ENCODE results near the gene ZMYND19. TPM values are rescaled to one million over a fixed set of nuclear protein-coding genes. Genes with fewer than 3 reads are reported as not detected.
"Not testable (repeated sequence)": the region's sequence is repeated elsewhere in the genome, so short reads cannot be mapped to it uniquely, and the experiment has no call there.

Gene ZMYND19
- total RNA-seq, 1 donor = 13.2 TPM

GRCh38 chr9:137564134-137564533 lies 26.2 kb downstream of the ZMYND19 start:
- no peak for DNase-seq (ENCODE audit: low read depth in 2 of 3, low spot score in 2 of 3)

GRCh38 chr9:137558127-137558526 lies 32.2 kb downstream of the ZMYND19 start:
- no peak for DNase-seq (ENCODE audit: low read depth in 2 of 3, low spot score in 2 of 3)

GRCh38 chr9:137556069-137556838 lies 34.1 kb downstream of the ZMYND19 start:
- DNase-seq (ENCODE audit: low read depth in 2 of 3, low spot score in 2 of 3) = no peak

- no peak for DNase-seq (ENCODE audit: low read depth in 2 of 3, low spot score in 2 of 3)
Measured at GRCh38 chr9:137555179-137555578, 35.1 kb downstream of the ZMYND19 start.

- no peak for DNase-seq (ENCODE audit: low read depth in 2 of 3, low spot score in 2 of 3)
Measured at GRCh38 chr9:137554349-137554748, 36.0 kb downstream of the ZMYND19 start.

GRCh38 chr9:137553654-137554053 lies 36.7 kb downstream of the ZMYND19 start:
- DNase-seq (ENCODE audit: low read depth in 2 of 3, low spot score in 2 of 3) = not testable (repeated sequence)

GRCh38 chr9:137552022-137552768 lies 38.1 kb downstream of the ZMYND19 start:
- peak; percentile 24 to 29 (median 29) for DNase-seq (ENCODE audit: low read depth in 2 of 3, low spot score in 2 of 3)

GRCh38 chr9:137551264-137552021 lies 38.9 kb downstream of the ZMYND19 start, which contains the start of gene MRPL41:
MRPL41 (plus strand) TSS chr9:137551879; CDS start chr9:137552082, 203 bp downstream.
- peak; percentile 77 to 90 (median 89) for DNase-seq (ENCODE audit: low read depth in 2 of 3, low spot score in 2 of 3)

- not testable (repeated sequence) for DNase-seq (ENCODE audit: low read depth in 2 of 3, low spot score in 2 of 3)
Measured at GRCh38 chr9:137550958-137551263, 39.4 kb downstream of the ZMYND19 start.

- peak in 2 of 3 donors; percentile 70 to 73 for DNase-seq (ENCODE audit: low read depth in 2 of 3, low spot score in 2 of 3)
Measured at GRCh38 chr9:137550231-137550621, 40.1 kb downstream of the ZMYND19 start, which contains the start of gene PNPLA7. PNPLA7 (minus strand) TSS chr9:137550402; CDS start chr9:137550197, 205 bp downstream.

GRCh38 chr9:137547687-137548543 lies 42.4 kb downstream of the ZMYND19 start:
- no peak for DNase-seq (ENCODE audit: low read depth in 2 of 3, low spot score in 2 of 3)

GRCh38 chr9:137545123-137545522 lies 45.2 kb downstream of the ZMYND19 start:
- no peak for DNase-seq (ENCODE audit: low read depth in 2 of 3, low spot score in 2 of 3)

- no peak for DNase-seq (ENCODE audit: low read depth in 2 of 3, low spot score in 2 of 3)
Measured at GRCh38 chr9:137544176-137544760, 46.0 kb downstream of the ZMYND19 start.

GRCh38 chr9:137543237-137543963 lies 46.9 kb downstream of the ZMYND19 start:
- DNase-seq (ENCODE audit: low read depth in 2 of 3, low spot score in 2 of 3) = no peak

GRCh38 chr9:137542486-137542885 lies 47.8 kb downstream of the ZMYND19 start:
- no peak for DNase-seq (ENCODE audit: low read depth in 2 of 3, low spot score in 2 of 3)

- no peak for DNase-seq (ENCODE audit: low read depth in 2 of 3, low spot score in 2 of 3)
Measured at GRCh38 chr9:137540536-137540935, 49.8 kb downstream of the ZMYND19 start.

- no peak for DNase-seq (ENCODE audit: low read depth in 2 of 3, low spot score in 2 of 3)
Measured at GRCh38 chr9:137538058-137538457, 52.3 kb downstream of the ZMYND19 start.

- DNase-seq (ENCODE audit: low read depth in 2 of 3, low spot score in 2 of 3) = peak in 2 of 3 donors; percentile 43 to 80
Measured at GRCh38 chr9:137536594-137537131, 53.6 kb downstream of the ZMYND19 start.

- DNase-seq (ENCODE audit: low read depth in 2 of 3, low spot score in 2 of 3) = no peak
Measured at GRCh38 chr9:137535120-137535428, 55.2 kb downstream of the ZMYND19 start.
